GM12878 (cell line): ENCODE results near the gene CNTNAP2. TPM values are rescaled to one million over a fixed set of nuclear protein-coding genes. Genes with fewer than 3 reads are reported as not detected.

Experiments
- ATAC-seq: fragments of 200-7000 bp; cut with Tn5 transposase; 3 replicates; pipeline ENCODE4 v1.9.1; 2020; ENCODE audit warnings: mild to moderate bottlenecking, moderate library complexity
- BruUV-seq: library from RNA; stranded (reverse); fragments of 400-500 nt; replicated peaks from 2 replicates; lab custom pipeline; 2021; lab: Mats Ljungman, UMichigan
- CTCF ChIA-PET: fragments of 300-600 bp; sonication (Branson Sonifier 250); formaldehyde crosslinking; extraction: SDS; loops from one replicate; lab custom pipeline; 2021; ENCODE audit warnings: inconsistent platforms; lab: Yijun Ruan, JAX
- POLR2A ChIA-PET: fragments of 350-600 bp; formaldehyde crosslinking; extraction: SDS; loops from one replicate; lab custom pipeline; 2021; ENCODE audit warnings: inconsistent platforms; lab: Charles Lee
- RAD21 ChIA-PET: fragments of 300-600 bp; sonication (Branson Sonifier 250); formaldehyde crosslinking; loops from one replicate; lab custom pipeline; 2023; ENCODE audit warnings: antibody characterized with exemption; ENCODE audit not compliant: unreplicated experiment; lab: Charles Lee
- SMC1A ChIA-PET: fragments of 300-600 bp; sonication (Branson Sonifier 250); formaldehyde crosslinking; loops from one replicate; lab custom pipeline; 2023; ENCODE audit not compliant: unreplicated experiment, uncharacterized antibody; lab: Charles Lee
- DNase-seq: peaks from one replicate; pipeline ENCODE4 v3.0.0-alpha.2; 2011; ENCODE audit warnings: low read depth, low spot score
- FAIRE-seq: peaks from 3 replicates; lab custom pipeline; 2011; peaks lifted over from hg19 to GRCh38; lab: Jason Lieb, UNC
- H2AFZ ChIP-seq: 2 replicates; pipeline ENCODE4 v1.6.0; 2011; ENCODE audit warnings: low read depth, low read length, control low read depth; ENCODE audit not compliant: control insufficient read depth
- H3K27ac ChIP-seq: 2 replicates; pipeline ENCODE4 v1.5.1; 2011; ENCODE audit warnings: control low read depth; ENCODE audit not compliant: control insufficient read depth, insufficient read depth
- H3K27me3 ChIP-seq, 2 experiments: replicated peaks in 1 of 2; 2 replicates each; pipeline versions ENCODE4 v1.6.0 to v1.6.1; 2011; ENCODE audit warnings: low read length in 1 of 2; ENCODE audit not compliant: control insufficient read depth in 2 of 2, insufficient read depth in 2 of 2
- H3K36me3 ChIP-seq, 2 experiments: 2 replicates each; pipeline ENCODE4 v1.5.1; 2011; ENCODE audit warnings: low read length in 1 of 2; ENCODE audit not compliant: control insufficient read depth in 2 of 2, insufficient read depth in 2 of 2
- H3K4me1 ChIP-seq: 2 replicates; pipeline ENCODE4 v1.6.1; 2011; ENCODE audit warnings: mild to moderate bottlenecking, low read length, moderate library complexity, mixed read lengths; ENCODE audit not compliant: control insufficient read depth, insufficient read depth
- H3K4me2 ChIP-seq: 2 replicates; pipeline ENCODE4 v1.6.0; 2011; ENCODE audit warnings: control low read depth; ENCODE audit not compliant: control insufficient read depth, insufficient read depth
- H3K4me3 ChIP-seq: fragments of 200-600 bp; sonication (generic); 2 replicates; pipeline ENCODE4 v1.5.1; 2016
- H3K79me2 ChIP-seq: 2 replicates; pipeline ENCODE4 v1.6.0; 2011; ENCODE audit warnings: low read length; ENCODE audit not compliant: control insufficient read depth, insufficient read depth
- H3K9ac ChIP-seq: 2 replicates; pipeline ENCODE4 v1.8.0; 2011; ENCODE audit warnings: low read length, control low read depth, mixed read lengths; ENCODE audit not compliant: control insufficient read depth, insufficient read depth
- H3K9me3 ChIP-seq: replicated peaks from 3 replicates; pipeline ENCODE4 v1.5.1; 2011; ENCODE audit warnings: mild to moderate bottlenecking, low read length; ENCODE audit not compliant: control insufficient read depth, insufficient read depth
- H4K20me1 ChIP-seq: 2 replicates; pipeline ENCODE4 v1.6.0; 2011; ENCODE audit not compliant: control insufficient read depth, insufficient read depth
- CEBPZ ChIP-seq: fragments of 150-350 bp; IDR thresholded peaks from 2 replicates; pipeline ENCODE4 v1.6.1; 2016; ENCODE audit warnings: low read depth, low read length
- IKZF1 ChIP-seq: fragments of 450-650 bp; conservative IDR thresholded peaks from 2 replicates; pipeline ENCODE4 v1.6.1; 2017; ENCODE audit warnings: antibody characterized with exemption, mild to moderate bottlenecking
- IKZF2 ChIP-seq, 2 experiments: fragments of 450-650 bp; IDR thresholded peaks; 2 replicates each; pipeline ENCODE4 v1.6.1; 2017; ENCODE audit warnings: mild to moderate bottlenecking in 2 of 2, moderate library complexity in 2 of 2
- IRF5 ChIP-seq: fragments of 450-650 bp; IDR thresholded peaks from 2 replicates; pipeline ENCODE4 v1.6.1; 2017; ENCODE audit warnings: borderline replicate concordance
- MEF2B ChIP-seq: fragments of 450-650 bp; IDR thresholded peaks from 2 replicates; pipeline ENCODE4 v1.6.1; 2018; ENCODE audit warnings: mild to moderate bottlenecking, moderate library complexity; ENCODE audit not compliant: partially characterized antibody, poor library complexity, severe bottlenecking
- MTA3 ChIP-seq: IDR thresholded peaks from 2 replicates; pipeline ENCODE4 v1.6.1; 2012; ENCODE audit warnings: low read length, inconsistent platforms, borderline replicate concordance
- PML ChIP-seq: IDR thresholded peaks from 2 replicates; pipeline ENCODE4 v1.6.1; 2012; ENCODE audit warnings: low read length, inconsistent platforms
- SIX5 ChIP-seq: IDR thresholded peaks from 2 replicates; pipeline ENCODE4 v1.6.1; 2011; ENCODE audit warnings: mild to moderate bottlenecking, low read depth, low read length, moderate library complexity; ENCODE audit not compliant: severe bottlenecking
- SREBF2 ChIP-seq: IDR thresholded peaks from 2 replicates; pipeline ENCODE4 v1.6.1; 2012; ENCODE audit warnings: mild to moderate bottlenecking, low read length
- TBL1XR1 ChIP-seq: IDR thresholded peaks from 2 replicates; pipeline ENCODE4 v1.6.1; 2012; ENCODE audit warnings: low read depth, low read length, improper control_type of control experiment
- ZNF384 ChIP-seq: IDR thresholded peaks from 2 replicates; pipeline ENCODE4 v1.6.1; 2012; ENCODE audit warnings: low read depth, mild to moderate bottlenecking, low read length, improper control_type of control experiment, borderline replicate concordance
- ZNF687 ChIP-seq: fragments of 450-650 bp; IDR thresholded peaks from 2 replicates; pipeline ENCODE4 v1.6.1; 2017; ENCODE audit warnings: mild to moderate bottlenecking, moderate library complexity
- WGBS: methylation state at CpG from one replicate; pipeline ENCODE4 v1.1.6; 2016; ENCODE audit warnings: low lambda C conversion rate; ENCODE audit not compliant: insufficient replicate concordance, insufficient coverage; ENCODE audit errors: missing lambda C conversion rate; 5-methylcytosine and 5-hydroxymethylcytosine counted together
- in situ Hi-C: fragments of 300-500 bp; cut with MboI; formaldehyde crosslinking; loops from 9 replicates; pipeline ENCODE4 v1.14.3; 2018; ENCODE audit warnings: mixed read lengths
- intact Hi-C: fragments of 100-400 bp; cut with micrococcal nuclease; formaldehyde crosslinking; loops from one replicate; pipeline ENCODE4 v1.14.2; 2022; ENCODE audit not compliant: unreplicated experiment
- polyA plus RNA-seq, 11 experiments: library from polyadenylated mRNA; depleted of rRNA in 4 of 11; unstranded in 6 of 11; stranded (reverse) in 5 of 11; fragments of >200 nt; fragmentation: Nextera tagmentation in 4 of 11; fragmentation: Illumina TruSeq in 1 of 11; extraction: Ambion mirVana in 4 of 11; extraction: Trizol in 1 of 11; gene quantifications; 1 replicate in 1 of 11; 2 replicates in 10 of 11; pipeline versions ENCODE4 v1.2.1 to v1.2.3, GENCODE V29; 2011 to 2016; ENCODE audit warnings: inconsistent platforms in 2 of 11, missing spikeins in 2 of 11, low read depth in 1 of 11
- total RNA-seq, 4 experiments: library from RNA; depleted of rRNA in 3 of 4; stranded (reverse); fragments of >200 nt in 3 of 4; fragmentation: Illumina TruSeq in 1 of 4; extraction: Trizol in 1 of 4; gene quantifications; 2 replicates each; pipeline versions ENCODE4 v1.2.1 to v1.2.3, GENCODE V29; 2013 to 2021

The CNTNAP2 gene
- total and polyA plus RNA-seq, 10 of the 15 experiments (the other 5 are each of a cell fraction or from before 2014, with no cell fraction given), result 0.03 to 0.08 (median 0.03) TPM; not detected in 7

DNA sequence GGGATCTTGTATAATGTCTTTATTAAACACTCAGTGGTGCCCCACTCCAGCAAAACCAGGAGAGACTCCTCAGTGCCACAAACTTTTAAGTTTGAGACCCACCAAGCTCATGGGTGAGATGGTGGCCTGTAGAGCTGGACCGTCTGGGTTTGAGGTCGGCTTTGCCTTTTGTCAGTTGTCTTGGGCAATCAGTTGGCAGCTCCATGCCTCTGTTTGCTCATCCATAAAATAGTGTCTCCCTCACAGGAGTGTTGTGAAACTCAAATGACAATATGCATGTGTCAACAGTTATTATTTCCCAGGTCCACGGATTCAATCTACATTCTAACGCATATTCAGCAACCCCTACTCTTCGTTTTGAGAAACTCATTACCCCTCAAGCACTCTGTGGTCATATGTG lies 2106.1 kb downstream of the CNTNAP2 start:
- Histone ChIP-seq H4K20me1 (no peaks in the 10 kb centered on the region), H3K79me2 (no peaks in the 10 kb centered on the region), H2AFZ (no peak overlapping the region), H3K9me3 (no peaks in the 10 kb centered on the region), H3K4me2 (no peak overlapping the region), H3K4me1 (no peaks in the 10 kb centered on the region), H3K27ac (no peak overlapping the region), H3K9ac (no peak overlapping the region), H3K4me3 (no peak overlapping the region), H3K36me3 (no peaks in the 10 kb centered on the region), H3K27me3 (no peaks in the 10 kb centered on the region)
- WGBS, result 10% methylated on average over 5 of the region's 5 CpGs
- TF ChIP-seq TBL1XR1, result no peak
- no peak for TF ChIP-seq IKZF1
- no peak for TF ChIP-seq IRF5
- no peak for TF ChIP-seq CEBPZ
- TF ChIP-seq PML, result no peak
- TF ChIP-seq ZNF384, result no peak
- no peak for TF ChIP-seq SIX5
- no peak for TF ChIP-seq IKZF2 (IDR thresholded peaks at IDR 0.05)
- no peak for TF ChIP-seq SREBF2
- no peak for TF ChIP-seq MEF2B
- no peak for TF ChIP-seq ZNF687
- TF ChIP-seq MTA3, result no peak
- FAIRE-seq (no peak), ATAC-seq (no peak), DNase-seq (no peak)
- no TSS peak for BruUV-seq
- POLR2A ChIA-PET, result no interaction called here
- in situ Hi-C loops (no loop called here), intact Hi-C loops (no loop called here)
- CTCF ChIA-PET, result no interaction called here
- RAD21 ChIA-PET, result no interaction called here
- SMC1A ChIA-PET, result no interaction called here
